CD14-positive monocyte (primary cell): ENCODE measurements around the gene DUSP8. TPM values are rescaled to one million over a fixed set of nuclear protein-coding genes. Genes with fewer than 3 reads are reported as not detected.

Experiments
- DNase-seq, 3 donors: peaks; one replicate each; pipeline ENCODE4 v3.0.0-alpha.2; 2011 to 2022
- H2AFZ ChIP-seq: 2 replicates; pipeline ENCODE4 v1.6.0; 2012; ENCODE audit warnings: mild to moderate bottlenecking, low read depth, low read length, inconsistent platforms; ENCODE audit not compliant: insufficient read depth, poor library complexity, severe bottlenecking
- H3K27ac ChIP-seq, 2 donors: 1 replicate in 1 of 2; 2 replicates in 1 of 2; pipeline ENCODE4 v1.5.1; 2012 to 2013; ENCODE audit warnings: low read length in 2 of 2, control low read depth in 1 of 2, inconsistent platforms in 1 of 2, low read depth in 1 of 2, mild to moderate bottlenecking in 1 of 2
- H3K27me3 ChIP-seq, 2 donors: one replicate each; pipeline versions ENCODE4 v1.6.0 to v1.6.1; 2011 to 2013; ENCODE audit warnings: low read length in 2 of 2; ENCODE audit not compliant: control insufficient read depth in 2 of 2, insufficient read depth in 2 of 2
- H3K36me3 ChIP-seq, 2 donors: replicated peaks in 1 of 2; 1 replicate in 1 of 2; 2 replicates in 1 of 2; pipeline versions ENCODE4 v1.5.1 to v1.6.1; 2012 to 2013; ENCODE audit warnings: low read length in 2 of 2, control low read depth in 1 of 2, inconsistent platforms in 1 of 2, mild to moderate bottlenecking in 1 of 2; ENCODE audit not compliant: insufficient read depth in 2 of 2, control insufficient read depth in 1 of 2
- H3K4me1 ChIP-seq, 2 donors: 1 replicate in 1 of 2; 2 replicates in 1 of 2; pipeline versions ENCODE4 v1.5.1 to v1.6.1; 2012 to 2013; ENCODE audit warnings: low read length in 2 of 2, control low read depth in 1 of 2, inconsistent platforms in 1 of 2, mild to moderate bottlenecking in 1 of 2, moderate library complexity in 1 of 2; ENCODE audit not compliant: insufficient read depth in 2 of 2, control insufficient read depth in 1 of 2
- H3K4me2 ChIP-seq: replicated peaks from 2 replicates; pipeline ENCODE3; 2012; ENCODE audit warnings: low read length, moderate library complexity, mild to moderate bottlenecking; ENCODE audit not compliant: poor library complexity, severe bottlenecking; ENCODE audit errors: extremely low read depth
- H3K4me3 ChIP-seq, 3 experiments: fragments of 200-600 bp in 1 of 3; sonication (generic) in 1 of 3; replicated peaks in 1 of 3; 1 replicate in 2 of 3; 2 replicates in 1 of 3; pipeline ENCODE4 v1.5.1; 2011 to 2013; ENCODE audit warnings: low read length in 3 of 3, mild to moderate bottlenecking in 3 of 3, control low read depth in 2 of 3, low read depth in 2 of 3, inconsistent platforms in 1 of 3, moderate library complexity in 1 of 3
- H3K79me2 ChIP-seq: 2 replicates; pipeline ENCODE4 v1.6.0; 2012; ENCODE audit warnings: mild to moderate bottlenecking, control low read depth, inconsistent platforms, low read length, moderate library complexity; ENCODE audit not compliant: insufficient read depth
- H3K9ac ChIP-seq: 2 replicates; pipeline ENCODE4 v1.6.0; 2017; ENCODE audit warnings: low read length, mild to moderate bottlenecking; ENCODE audit not compliant: insufficient read depth, poor library complexity, severe bottlenecking
- H3K9me3 ChIP-seq, 2 donors: replicated peaks in 1 of 2; 1 replicate in 1 of 2; 2 replicates in 1 of 2; pipeline versions ENCODE4 v1.5.1 to v1.6.1; 2012 to 2013; ENCODE audit warnings: low read length in 2 of 2, control low read depth in 1 of 2; ENCODE audit not compliant: control insufficient read depth in 1 of 2, insufficient read depth in 1 of 2
- H4K20me1 ChIP-seq: 2 replicates; pipeline ENCODE4 v1.6.0; 2012; ENCODE audit warnings: mild to moderate bottlenecking, low read length, control low read depth, moderate library complexity; ENCODE audit not compliant: insufficient read depth
- H3K27ac Mint-ChIP-seq, 7 donors: one replicate each; pipeline ENCODE4 v1.8.0; 2020; ENCODE audit warnings: mild to moderate bottlenecking in 7 of 7, mixed read lengths in 7 of 7, moderate library complexity in 6 of 7, inconsistent platforms in 2 of 7
- H3K27me3 Mint-ChIP-seq, 3 donors: one replicate each; pipeline ENCODE4 v1.8.0; 2021 to 2022; ENCODE audit warnings: low read depth in 3 of 3, mild to moderate bottlenecking in 3 of 3, mixed read lengths in 3 of 3, moderate library complexity in 3 of 3, inconsistent platforms in 1 of 3
- H3K36me3 Mint-ChIP-seq, 2 donors: one replicate each; pipeline ENCODE4 v1.8.0; 2020; ENCODE audit warnings: mixed read lengths in 2 of 2, inconsistent platforms in 1 of 2, mild to moderate bottlenecking in 1 of 2
- H3K4me1 Mint-ChIP-seq: one replicate; pipeline ENCODE4 v1.8.0; 2020; ENCODE audit warnings: mild to moderate bottlenecking, mixed read lengths
- H3K4me3 Mint-ChIP-seq, 2 donors: one replicate each; pipeline ENCODE4 v1.8.0; 2020; ENCODE audit warnings: mild to moderate bottlenecking in 2 of 2, mixed read lengths in 2 of 2, moderate library complexity in 1 of 2
- H3K9me3 Mint-ChIP-seq, 7 donors: one replicate each; pipeline ENCODE4 v1.8.0; 2020 to 2022; ENCODE audit warnings: mixed read lengths in 7 of 7, mild to moderate bottlenecking in 6 of 7, moderate library complexity in 6 of 7, inconsistent platforms in 2 of 7
- CTCF ChIP-seq: fragments of 200-600 bp; IDR thresholded peaks from one replicate; pipeline ENCODE4 v1.8.0; 2022; ENCODE audit warnings: antibody characterized with exemption, mild to moderate bottlenecking
- WGBS: methylation state at CpG from one replicate; pipeline ENCODE4 v1.1.5; 2013; ENCODE audit warnings: missing lambda C conversion rate; ENCODE audit not compliant: insufficient coverage; 5-methylcytosine and 5-hydroxymethylcytosine counted together
- intact Hi-C, 2 donors: fragments of 100-400 bp; cut with micrococcal nuclease; formaldehyde crosslinking; loops; one replicate each; pipeline versions ENCODE4 v1.15.0 to v1.15.1; 2023
- polyA plus RNA-seq, 3 donors: library from polyadenylated mRNA; depleted of rRNA in 1 of 3; unstranded in 2 of 3; stranded (reverse) in 1 of 3; fragments of 300-500 nt in 2 of 3; fragments of >200 nt in 1 of 3; fragmentation: Illumina TruSeq in 2 of 3; gene quantifications; 1 replicate in 2 of 3; 2 replicates in 1 of 3; pipeline ENCODE4 v1.2.3, GENCODE V29; 2012 to 2021

The DUSP8 gene
- polyA plus RNA-seq, 3 donors: 0.61 TPM; not detected in 2

GRCh38 chr11:1516273-1517067 lies 55.6 kb downstream of the DUSP8 start:
- DNase-seq: no peak
- peaks cover 15% of the 10 kb centered on the region for H3K4me1 Mint-ChIP-seq
- H3K79me2 ChIP-seq: peaks cover 80% of the 10 kb centered on the region

More at GRCh38 chr11:1516273-1517067, 55.6 kb downstream of the DUSP8 start:
- intact Hi-C loops: loop anchor here (5.0 kb wide), 2 partner anchors 219 to 224 kb away; no protein-coding TSS in a partner anchor
- H3K27me3 Mint-ChIP-seq: no peaks in the 10 kb centered on the region
- H3K4me3 ChIP-seq: no peak overlapping the region
- peaks cover 98% of the 10 kb centered on the region for H4K20me1 ChIP-seq
- no peaks in the 10 kb centered on the region for H3K9me3 Mint-ChIP-seq
- no peaks in the 10 kb centered on the region for H3K4me1 ChIP-seq
- H3K27ac Mint-ChIP-seq: peak overlapping the region in 1 of 7 donors; percentile 3
- H3K4me2 ChIP-seq: no peak overlapping the region
- no peaks in the 10 kb centered on the region for H3K9me3 ChIP-seq
- no peak overlapping the region for H2AFZ ChIP-seq
- TF ChIP-seq CTCF: no peak
- peaks cover 15 to 27% of the 10 kb centered on the region in 2 donors for H3K36me3 Mint-ChIP-seq
- peaks cover 0 to 2% of the 10 kb centered on the region in 2 donors for H3K36me3 ChIP-seq
- 88% methylated on average over 17 of the region's 19 CpGs for WGBS
- H3K27ac ChIP-seq: no peak overlapping the region
- H3K9ac ChIP-seq: no peak overlapping the region
- H3K27me3 ChIP-seq: no peaks in the 10 kb centered on the region
- no peak overlapping the region for H3K4me3 Mint-ChIP-seq
